PFSK-1 (cell line): ENCODE results near the gene C19orf12.

Experiments
- FOXP2 ChIP-seq: optimal IDR thresholded peaks from 2 replicates; pipeline ENCODE3; 2011; ENCODE audit warnings: borderline replicate concordance, control low read depth, inconsistent platforms; ENCODE audit not compliant: insufficient read depth; ENCODE audit errors: extremely low read length, extremely low read depth
- POLR2AphosphoS5 ChIP-seq: IDR thresholded peaks from 2 replicates; pipeline ENCODE4 v1.6.1; 2012; ENCODE audit warnings: low read depth, mild to moderate bottlenecking, control low read depth, low read length, moderate library complexity
- REST ChIP-seq, 2 experiments: IDR thresholded peaks; 2 replicates each; pipeline versions ENCODE4 v1.6.1 to v1.8.0; 2011 to 2012; ENCODE audit warnings: low read depth in 2 of 2, low read length in 2 of 2, control low read depth in 1 of 2, inconsistent platforms in 1 of 2, mild to moderate bottlenecking in 1 of 2, moderate library complexity in 1 of 2; ENCODE audit not compliant: insufficient read depth in 1 of 2
- SIN3A ChIP-seq: IDR thresholded peaks from 2 replicates; pipeline ENCODE4 v1.6.1; 2012; ENCODE audit warnings: mild to moderate bottlenecking, low read length, moderate library complexity, borderline replicate concordance; ENCODE audit not compliant: insufficient read depth
- TAF1 ChIP-seq: IDR thresholded peaks from 2 replicates; pipeline ENCODE4 v1.6.1; 2012; ENCODE audit warnings: low read length, control low read depth, borderline replicate concordance; ENCODE audit not compliant: insufficient read depth

DNA sequence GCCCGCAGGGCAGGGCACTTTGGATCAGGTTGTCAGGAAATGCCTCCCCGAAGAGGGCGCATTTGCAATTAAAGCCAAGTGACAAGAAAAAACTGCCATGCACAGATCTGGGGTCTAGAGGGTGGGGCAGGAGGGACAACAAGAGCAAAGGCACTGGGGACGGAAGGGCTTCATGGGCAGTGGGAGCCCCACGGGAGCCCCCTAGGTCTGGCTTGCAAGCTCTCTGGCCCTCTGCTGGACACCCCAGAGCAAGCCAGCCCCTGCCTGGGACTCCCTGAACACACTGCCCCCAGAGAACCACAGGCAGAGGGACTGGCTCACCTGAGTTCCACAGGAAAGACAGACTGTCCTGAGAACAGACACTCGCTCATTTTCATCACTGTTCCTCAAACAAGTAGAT, 30.2 kb upstream of the C19orf12 start:
- TF ChIP-seq POLR2AphosphoS5, result no peak
- TF ChIP-seq TAF1, result no peak
- no peak for TF ChIP-seq REST (IDR thresholded peaks at IDR 0.05; ENCODE audit: insufficient read depth in 1 of 2, low read depth in 2 of 2, low read length in 2 of 2)
- no peak for TF ChIP-seq FOXP2
- no peak for TF ChIP-seq SIN3A
